Measurements from ENCODE around the gene SLC2A5.

SLC2A5 gene

GRCh38 chr1:9071554-9072235 lies 2.3 kb upstream of the SLC2A5 start:
- no peak overlapping the region for H2BK120ac ChIP-seq (ENCODE audit: insufficient read depth, low read length, poor library complexity)
- peak; percentile 94 to 95 for DNase-seq
- H3K79me2 ChIP-seq (ENCODE audit: control insufficient read depth, insufficient read depth, low read length, poor library complexity) = no peaks in the 10 kb centered on the region
- no peak overlapping the region for H2BK12ac ChIP-seq (ENCODE audit: low read length)
- no peak overlapping the region for H2BK5ac ChIP-seq (ENCODE audit: low read depth, low read length, poor library complexity)
- H3K9ac ChIP-seq (ENCODE audit: low read length) = no peak overlapping the region
- H3K4me2 ChIP-seq (ENCODE audit: low read length) = no peak overlapping the region
- no peak overlapping the region for H3K27ac ChIP-seq (ENCODE audit: low read depth, low read length)
- H4K91ac ChIP-seq (ENCODE audit: low read depth, low read length) = no peak overlapping the region
- no peaks in the 10 kb centered on the region for H3K79me1 ChIP-seq (ENCODE audit: low read length)
- H3K9me3 ChIP-seq (ENCODE audit: insufficient read depth, low read depth, low read length) = peaks cover 2% of the 10 kb centered on the region
- no peak overlapping the region for H4K12ac ChIP-seq (ENCODE audit: low read depth, low read length)
- H3K4me3 ChIP-seq (ENCODE audit: low read depth, low read length) = no peak overlapping the region
- H3K14ac ChIP-seq (ENCODE audit: low read length) = no peak overlapping the region
- no peak overlapping the region for H3K18ac ChIP-seq (ENCODE audit: low read length)
- no peak overlapping the region for H2AFZ ChIP-seq (ENCODE audit: insufficient read depth, low read length, poor library complexity)
- no peaks in the 10 kb centered on the region for H3K4me1 ChIP-seq (ENCODE audit: control insufficient read depth in 1 of 2, insufficient read depth in 2 of 2, low read length in 2 of 2)
- no peaks in the 10 kb centered on the region for H3K36me3 ChIP-seq (ENCODE audit: control insufficient read depth in 1 of 2, insufficient read depth in 2 of 2, low read length in 2 of 2)
- H3K4ac ChIP-seq (ENCODE audit: low read depth, low read length) = no peak overlapping the region
- no CpG with 5 or more reads among the region's 50 CpGs for WGBS (ENCODE audit: extremely low coverage, insufficient coverage, insufficient read length)
- H3K23ac ChIP-seq (ENCODE audit: low read length) = no peak overlapping the region
- H2AK5ac ChIP-seq (ENCODE audit: low read length) = no peak overlapping the region
- H3K27me3 ChIP-seq (ENCODE audit: insufficient read depth, low read length) = no peaks in the 10 kb centered on the region
- no peak overlapping the region for H4K8ac ChIP-seq (ENCODE audit: low read depth, low read length)

- H3K4me1 ChIP-seq (ENCODE audit: control insufficient read depth in 1 of 2, insufficient read depth in 2 of 2, low read length in 2 of 2) = no peaks in the 10 kb centered on the region
- H4K91ac ChIP-seq (ENCODE audit: low read depth, low read length) = no peak overlapping the region
- no peak overlapping the region for H4K8ac ChIP-seq (ENCODE audit: low read depth, low read length)
- H3K23ac ChIP-seq (ENCODE audit: low read length) = no peak overlapping the region
- no peak overlapping the region for H3K14ac ChIP-seq (ENCODE audit: low read length)
- DNase-seq = no peak
- no peak overlapping the region for H3K27ac ChIP-seq (ENCODE audit: low read depth, low read length)
- no peak overlapping the region for H2AFZ ChIP-seq (ENCODE audit: insufficient read depth, low read length, poor library complexity)
- peaks cover 2% of the 10 kb centered on the region for H3K9me3 ChIP-seq (ENCODE audit: insufficient read depth, low read depth, low read length)
- H2BK12ac ChIP-seq (ENCODE audit: low read length) = no peak overlapping the region
- H2AK5ac ChIP-seq (ENCODE audit: low read length) = no peak overlapping the region
- no peak overlapping the region for H4K12ac ChIP-seq (ENCODE audit: low read depth, low read length)
- no CpG with 5 or more reads among the region's 7 CpGs for WGBS (ENCODE audit: extremely low coverage, insufficient coverage, insufficient read length)
- no peaks in the 10 kb centered on the region for H3K27me3 ChIP-seq (ENCODE audit: insufficient read depth, low read length)
- no peak overlapping the region for H3K4me2 ChIP-seq (ENCODE audit: low read length)
- H3K79me2 ChIP-seq (ENCODE audit: control insufficient read depth, insufficient read depth, low read length, poor library complexity) = no peaks in the 10 kb centered on the region
- H3K18ac ChIP-seq (ENCODE audit: low read length) = no peak overlapping the region
- no peak overlapping the region for H2BK5ac ChIP-seq (ENCODE audit: low read depth, low read length, poor library complexity)
- no peak overlapping the region for H2BK120ac ChIP-seq (ENCODE audit: insufficient read depth, low read length, poor library complexity)
- H3K9ac ChIP-seq (ENCODE audit: low read length) = no peak overlapping the region
- no peak overlapping the region for H3K4me3 ChIP-seq (ENCODE audit: low read depth, low read length)
- H3K79me1 ChIP-seq (ENCODE audit: low read length) = no peaks in the 10 kb centered on the region
- no peaks in the 10 kb centered on the region for H3K36me3 ChIP-seq (ENCODE audit: control insufficient read depth in 1 of 2, insufficient read depth in 2 of 2, low read length in 2 of 2)
- no peak overlapping the region for H3K4ac ChIP-seq (ENCODE audit: low read depth, low read length)
Measured at GRCh38 chr1:9070486-9070885, 1.1 kb upstream of the SLC2A5 start.

- Histone ChIP-seq H3K36me3 (ENCODE audit: control insufficient read depth in 1 of 2, insufficient read depth in 2 of 2, low read length in 2 of 2) (no peaks in the 10 kb centered on the region), H2BK5ac (ENCODE audit: low read depth, low read length, poor library complexity) (no peak overlapping the region), H2AK5ac (ENCODE audit: low read length) (no peak overlapping the region), H3K4me3 (ENCODE audit: low read depth, low read length) (no peak overlapping the region), H2BK120ac (ENCODE audit: insufficient read depth, low read length, poor library complexity) (no peak overlapping the region), H2BK12ac (ENCODE audit: low read length) (no peak overlapping the region), H4K12ac (ENCODE audit: low read depth, low read length) (no peak overlapping the region), H3K9ac (ENCODE audit: low read length) (no peak overlapping the region), H3K4me1 (ENCODE audit: control insufficient read depth in 1 of 2, insufficient read depth in 2 of 2, low read length in 2 of 2) (no peaks in the 10 kb centered on the region), H3K79me1 (ENCODE audit: low read length) (no peaks in the 10 kb centered on the region), H3K27me3 (ENCODE audit: insufficient read depth, low read length) (no peaks in the 10 kb centered on the region), H3K9me3 (ENCODE audit: insufficient read depth, low read depth, low read length) (peaks cover 2% of the 10 kb centered on the region), H2AFZ (ENCODE audit: insufficient read depth, low read length, poor library complexity) (no peak overlapping the region), H3K27ac (ENCODE audit: low read depth, low read length) (no peak overlapping the region), H3K14ac (ENCODE audit: low read length) (no peak overlapping the region), H3K79me2 (ENCODE audit: control insufficient read depth, insufficient read depth, low read length, poor library complexity) (no peaks in the 10 kb centered on the region), H4K8ac (ENCODE audit: low read depth, low read length) (no peak overlapping the region), H3K4ac (ENCODE audit: low read depth, low read length) (no peak overlapping the region), H3K23ac (ENCODE audit: low read length) (no peak overlapping the region), H3K18ac (ENCODE audit: low read length) (no peak overlapping the region), H3K4me2 (ENCODE audit: low read length) (no peak overlapping the region), H4K91ac (ENCODE audit: low read depth, low read length) (no peak overlapping the region)
- peak; percentile 16 to 59 for DNase-seq
- WGBS (ENCODE audit: extremely low coverage, insufficient coverage, insufficient read length) = no CpG with 5 or more reads among the region's 4 CpGs
Measured at GRCh38 chr1:9068981-9069325, 482 bp downstream of the SLC2A5 start.

- H2AK5ac ChIP-seq (ENCODE audit: low read length) = no peak overlapping the region
- H2BK5ac ChIP-seq (ENCODE audit: low read depth, low read length, poor library complexity) = no peak overlapping the region
- no peak overlapping the region for H4K8ac ChIP-seq (ENCODE audit: low read depth, low read length)
- no peak overlapping the region for H3K18ac ChIP-seq (ENCODE audit: low read length)
- no peaks in the 10 kb centered on the region for H3K27me3 ChIP-seq (ENCODE audit: insufficient read depth, low read length)
- peaks cover 2% of the 10 kb centered on the region for H3K9me3 ChIP-seq (ENCODE audit: insufficient read depth, low read depth, low read length)
- H3K79me2 ChIP-seq (ENCODE audit: control insufficient read depth, insufficient read depth, low read length, poor library complexity) = no peaks in the 10 kb centered on the region
- H3K4me2 ChIP-seq (ENCODE audit: low read length) = no peak overlapping the region
- H3K14ac ChIP-seq (ENCODE audit: low read length) = no peak overlapping the region
- no peaks in the 10 kb centered on the region for H3K79me1 ChIP-seq (ENCODE audit: low read length)
- H3K9ac ChIP-seq (ENCODE audit: low read length) = no peak overlapping the region
- H3K4me3 ChIP-seq (ENCODE audit: low read depth, low read length) = no peak overlapping the region
- peak; percentile 68 to 78 for DNase-seq
- H3K23ac ChIP-seq (ENCODE audit: low read length) = no peak overlapping the region
- H3K4me1 ChIP-seq (ENCODE audit: control insufficient read depth in 1 of 2, insufficient read depth in 2 of 2, low read length in 2 of 2) = no peaks in the 10 kb centered on the region
- H3K4ac ChIP-seq (ENCODE audit: low read depth, low read length) = no peak overlapping the region
- no peak overlapping the region for H4K91ac ChIP-seq (ENCODE audit: low read depth, low read length)
- no CpG with 5 or more reads among the region's 24 CpGs for whole genome bisulfite sequencing (ENCODE audit: extremely low coverage, insufficient coverage, insufficient read length)
- no peak overlapping the region for H2AFZ ChIP-seq (ENCODE audit: insufficient read depth, low read length, poor library complexity)
- H3K27ac ChIP-seq (ENCODE audit: low read depth, low read length) = no peak overlapping the region
- no peak overlapping the region for H2BK120ac ChIP-seq (ENCODE audit: insufficient read depth, low read length, poor library complexity)
- H4K12ac ChIP-seq (ENCODE audit: low read depth, low read length) = no peak overlapping the region
- no peak overlapping the region for H2BK12ac ChIP-seq (ENCODE audit: low read length)
- H3K36me3 ChIP-seq (ENCODE audit: control insufficient read depth in 1 of 2, insufficient read depth in 2 of 2, low read length in 2 of 2) = no peaks in the 10 kb centered on the region
Measured at GRCh38 chr1:9066945-9067807, 2.3 kb downstream of the SLC2A5 start.
